Body of pancreas (tissue), 4 donors: ENCODE data around the gene MUC5B.

Experiments used
- CTCF ChIP-seq, 7 experiments: fragments of 450-650 bp in 4 of 7; fragments of 200-600 bp in 3 of 7; sonication (generic) in 3 of 7; IDR thresholded peaks; one replicate each; pipeline ENCODE4 v1.5.1; 2016 to 2019; ENCODE audit warnings: antibody characterized with exemption in 7 of 7
- POLR2A ChIP-seq, 3 donors: fragments of 450-650 bp; IDR thresholded peaks; one replicate each; pipeline ENCODE4 v1.6.1; 2016; ENCODE audit warnings: antibody characterized with exemption in 3 of 3, mild to moderate bottlenecking in 2 of 3

- no peak for TF ChIP-seq CTCF (IDR thresholded peaks at IDR 0.05)
- TF ChIP-seq POLR2A (IDR thresholded peaks at IDR 0.05) = no peak
These were observed 48.1 kb downstream of the MUC5B start for GRCh38 chr11:1271002-1271401.
